Ascending aorta (tissue), 2 donors: Measurements from ENCODE around the gene SMAD9. TPM values are rescaled to one million over a fixed set of nuclear protein-coding genes. Genes with fewer than 3 reads are reported as not detected.
"Not testable (repeated sequence)": the region's sequence is repeated elsewhere in the genome, so short reads cannot be mapped to it uniquely, and the experiment has no call there.

Source experiments
- DNase-seq, 2 donors: peaks; one replicate each; pipeline ENCODE4 v3.0.0-alpha.2; 2019; ENCODE audit warnings: low spot score in 2 of 2
- H3K27ac ChIP-seq, 2 donors: fragments of 200-600 bp; sonication (generic); one replicate each; pipeline ENCODE4 v1.5.1; 2016 to 2017; ENCODE audit warnings: mild to moderate bottlenecking in 1 of 2
- H3K27me3 ChIP-seq: fragments of 200-600 bp; sonication (generic); one replicate; pipeline ENCODE4 v1.5.1; 2017
- H3K36me3 ChIP-seq, 2 donors: fragments of 200-600 bp; sonication (generic); one replicate each; pipeline ENCODE4 v1.5.1; 2016
- H3K4me1 ChIP-seq, 2 donors: fragments of 200-600 bp; sonication (generic); one replicate each; pipeline ENCODE4 v1.5.1; 2016 to 2017; ENCODE audit warnings: mild to moderate bottlenecking in 1 of 2
- H3K4me3 ChIP-seq, 2 donors: fragments of 200-600 bp; sonication (generic); one replicate each; pipeline ENCODE4 v1.5.1; 2016 to 2017; ENCODE audit warnings: mild to moderate bottlenecking in 1 of 2
- H3K9me3 ChIP-seq, 2 donors: fragments of 200-600 bp; sonication (generic); one replicate each; pipeline ENCODE4 v1.5.1; 2016
- intact Hi-C: fragments of 100-400 bp; cut with DNase I; formaldehyde crosslinking; loops from one replicate; pipeline ENCODE4 v1.15.1; 2023
- total RNA-seq: library from RNA; depleted of rRNA; stranded (reverse); fragments of >200 nt; gene quantifications from one replicate; pipeline ENCODE4 v1.1.0, GENCODE V29; 2016
- TF ChIP-seq, protein P1 (sequence below), 3 experiments: fragments of 200-600 bp in 2 of 3; fragments of 450-650 bp in 1 of 3; sonication (generic) in 2 of 3; IDR thresholded peaks; one replicate each; pipeline ENCODE4 v1.5.1; 2016 to 2019; ENCODE audit warnings: antibody characterized with exemption in 3 of 3, mild to moderate bottlenecking in 1 of 3, moderate library complexity in 1 of 3

Gene SMAD9
- total RNA-seq, 1 donor from 2014 or later, result 24.5 TPM

DNA sequence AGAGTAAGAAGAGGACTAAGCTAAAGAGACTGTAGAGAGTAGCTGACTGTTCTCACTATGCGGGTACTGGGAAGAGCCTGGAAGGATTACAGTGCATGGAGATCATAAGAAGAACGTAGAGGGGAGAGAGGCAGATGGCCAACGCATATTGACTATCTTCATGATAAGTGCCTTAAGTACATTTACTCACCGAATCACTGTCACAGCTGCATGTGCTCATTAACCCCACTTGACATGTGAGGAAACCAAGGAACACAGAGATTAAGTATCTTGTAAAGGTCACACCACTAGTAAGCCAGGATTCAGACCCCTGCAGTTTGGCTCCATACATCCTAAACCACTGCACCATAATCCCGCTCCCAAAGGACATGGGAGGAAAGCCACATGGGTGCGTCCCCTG, 34.1 kb downstream of the SMAD9 start:
- no peaks in the 10 kb centered on the region for H3K36me3 ChIP-seq
- intact Hi-C loops, result no loop called here
- H3K27me3 ChIP-seq, result no peaks in the 10 kb centered on the region
- no peak for DNase-seq
- TF ChIP-seq, protein P1, sequence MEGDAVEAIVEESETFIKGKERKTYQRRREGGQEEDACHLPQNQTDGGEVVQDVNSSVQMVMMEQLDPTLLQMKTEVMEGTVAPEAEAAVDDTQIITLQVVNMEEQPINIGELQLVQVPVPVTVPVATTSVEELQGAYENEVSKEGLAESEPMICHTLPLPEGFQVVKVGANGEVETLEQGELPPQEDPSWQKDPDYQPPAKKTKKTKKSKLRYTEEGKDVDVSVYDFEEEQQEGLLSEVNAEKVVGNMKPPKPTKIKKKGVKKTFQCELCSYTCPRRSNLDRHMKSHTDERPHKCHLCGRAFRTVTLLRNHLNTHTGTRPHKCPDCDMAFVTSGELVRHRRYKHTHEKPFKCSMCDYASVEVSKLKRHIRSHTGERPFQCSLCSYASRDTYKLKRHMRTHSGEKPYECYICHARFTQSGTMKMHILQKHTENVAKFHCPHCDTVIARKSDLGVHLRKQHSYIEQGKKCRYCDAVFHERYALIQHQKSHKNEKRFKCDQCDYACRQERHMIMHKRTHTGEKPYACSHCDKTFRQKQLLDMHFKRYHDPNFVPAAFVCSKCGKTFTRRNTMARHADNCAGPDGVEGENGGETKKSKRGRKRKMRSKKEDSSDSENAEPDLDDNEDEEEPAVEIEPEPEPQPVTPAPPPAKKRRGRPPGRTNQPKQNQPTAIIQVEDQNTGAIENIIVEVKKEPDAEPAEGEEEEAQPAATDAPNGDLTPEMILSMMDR (IDR thresholded peaks at IDR 0.05), result no peak
- no peak overlapping the region for H3K4me3 ChIP-seq
- H3K4me1 ChIP-seq, result peaks cover 0 to 15% of the 10 kb centered on the region in 2 donors
- no peaks in the 10 kb centered on the region for H3K9me3 ChIP-seq
- no peak overlapping the region for H3K27ac ChIP-seq

DNA sequence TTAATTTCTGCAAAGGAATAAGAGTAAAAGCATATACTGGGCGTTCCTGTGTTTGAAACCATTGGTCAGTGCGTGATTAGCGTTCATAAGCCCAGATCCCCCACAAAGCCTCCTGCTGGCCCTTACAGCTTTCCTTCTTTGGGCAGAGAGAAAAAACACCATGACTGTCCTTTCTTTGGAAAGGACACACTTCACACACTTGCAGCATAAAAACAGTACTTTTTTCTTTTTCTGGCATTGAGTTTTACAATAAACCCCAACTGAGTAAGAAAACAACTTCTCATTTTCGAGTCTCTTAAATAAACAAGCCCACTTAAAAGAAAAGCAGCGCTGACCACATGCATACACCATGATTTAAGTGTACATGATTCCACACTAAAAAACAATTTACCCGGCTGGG, 35.8 kb downstream of the SMAD9 start:
- DNase-seq, result no peak
- Histone ChIP-seq H3K4me3 (no peak overlapping the region), H3K27ac (no peak overlapping the region), H3K4me1 (peaks cover 0 to 17% of the 10 kb centered on the region in 2 donors), H3K27me3 (no peaks in the 10 kb centered on the region), H3K36me3 (peaks cover 3 to 5% of the 10 kb centered on the region in 2 donors), H3K9me3 (no peaks in the 10 kb centered on the region)
- TF ChIP-seq, protein P1 (IDR thresholded peaks at IDR 0.05), result no peak
- intact Hi-C loops, result loop anchor here (5.0 kb wide), 1 partner anchor 58 kb away; no protein-coding TSS in a partner anchor

DNA sequence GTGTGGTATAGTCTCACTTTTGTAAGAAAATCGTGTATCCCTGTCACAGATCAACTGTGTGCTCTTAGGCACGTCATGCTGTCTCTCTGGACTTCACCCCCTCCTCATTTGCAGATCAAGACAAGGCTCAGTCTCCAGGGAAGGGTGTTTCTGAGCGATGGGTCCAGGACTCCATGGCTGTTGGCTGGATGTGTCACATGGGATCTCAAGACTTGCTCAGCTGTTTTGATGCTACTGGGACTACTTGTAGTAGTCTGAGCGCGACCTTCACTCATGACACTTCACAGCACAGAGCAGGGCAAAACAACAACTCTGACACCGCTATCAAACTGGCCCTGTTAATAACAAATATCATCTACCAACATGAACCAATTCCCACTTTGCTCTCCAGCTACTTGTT, 36.2 kb downstream of the SMAD9 start:
- Histone ChIP-seq H3K27ac (no peak overlapping the region), H3K36me3 (peaks cover 5 to 9% of the 10 kb centered on the region in 2 donors), H3K4me3 (no peak overlapping the region), H3K4me1 (peaks cover 0 to 15% of the 10 kb centered on the region in 2 donors), H3K9me3 (no peaks in the 10 kb centered on the region), H3K27me3 (no peaks in the 10 kb centered on the region)
- DNase-seq, result no peak
- TF ChIP-seq, protein P1 (IDR thresholded peaks at IDR 0.05), result no peak
- intact Hi-C loops, result loop anchor here (5.0 kb wide), 1 partner anchor 58 kb away; no protein-coding TSS in a partner anchor

DNA sequence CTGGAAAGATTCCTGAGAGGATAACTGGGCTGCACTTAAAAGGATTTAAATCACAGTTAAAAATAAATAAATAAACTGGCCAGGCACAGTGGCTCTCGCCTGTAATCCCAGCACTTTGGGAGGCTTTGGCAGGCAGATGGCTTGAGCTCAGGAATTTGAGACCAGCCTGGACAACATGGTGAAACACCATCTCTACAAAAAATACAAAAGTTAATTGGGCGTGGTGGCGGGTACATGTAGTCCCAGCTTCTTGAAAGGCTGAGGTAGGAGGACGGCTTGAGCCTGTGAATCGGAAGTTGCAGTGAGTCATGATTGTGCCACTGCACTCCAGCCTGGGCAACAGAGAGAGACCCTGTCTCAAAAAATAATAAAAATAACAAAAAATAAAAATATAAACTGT, 36.6 kb downstream of the SMAD9 start:
- H3K27ac ChIP-seq, DNase-seq, H3K27me3 ChIP-seq, H3K4me3 ChIP-seq, H3K9me3 ChIP-seq: not testable (repeated sequence)
- Histone ChIP-seq H3K4me1 (peaks cover 0 to 12% of the 10 kb centered on the region in 2 donors), H3K36me3 (peaks cover 5 to 13% of the 10 kb centered on the region in 2 donors)
- intact Hi-C loops, result loop anchor here (5.0 kb wide), 1 partner anchor 59 kb away; no protein-coding TSS in a partner anchor

DNA sequence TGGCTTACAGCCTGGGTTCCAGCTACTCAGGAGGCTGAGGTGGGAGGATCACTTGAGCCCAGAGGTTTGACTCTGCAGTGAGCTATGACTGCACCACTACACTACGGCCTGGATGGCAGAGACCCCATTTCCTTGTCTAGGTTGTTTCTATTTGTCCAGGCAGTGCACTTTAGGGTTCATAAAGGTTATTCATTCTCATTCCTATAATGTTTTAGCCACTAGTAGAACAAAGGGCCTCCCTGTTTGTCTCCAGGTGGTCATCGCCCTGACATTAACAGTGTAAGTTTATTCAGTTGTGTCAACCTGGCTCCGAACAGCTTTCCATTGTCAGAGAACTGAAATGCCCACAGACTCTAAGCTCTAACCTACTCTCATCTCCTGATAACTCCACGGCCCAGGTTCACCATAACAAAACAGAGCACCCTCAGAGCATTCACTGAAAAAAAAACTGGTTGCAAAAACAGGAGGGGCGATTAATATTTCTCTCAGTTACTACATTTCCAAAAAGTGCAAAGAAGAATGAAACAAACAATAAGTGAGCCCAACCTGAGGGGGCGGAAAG, 37.1 kb downstream of the SMAD9 start:
- intact Hi-C loops, result loop anchor here (5.0 kb wide), 1 partner anchor 59 kb away; no protein-coding TSS in a partner anchor
- Histone ChIP-seq H3K4me1 (peaks cover 0 to 12% of the 10 kb centered on the region in 2 donors), H3K9me3 (no peaks in the 10 kb centered on the region), H3K36me3 (peaks cover 5 to 18% of the 10 kb centered on the region in 2 donors), H3K4me3 (no peak overlapping the region), H3K27ac (no peak overlapping the region), H3K27me3 (no peaks in the 10 kb centered on the region)
- DNase-seq, result no peak
- TF ChIP-seq, protein P1 (IDR thresholded peaks at IDR 0.05), result no peak

DNA sequence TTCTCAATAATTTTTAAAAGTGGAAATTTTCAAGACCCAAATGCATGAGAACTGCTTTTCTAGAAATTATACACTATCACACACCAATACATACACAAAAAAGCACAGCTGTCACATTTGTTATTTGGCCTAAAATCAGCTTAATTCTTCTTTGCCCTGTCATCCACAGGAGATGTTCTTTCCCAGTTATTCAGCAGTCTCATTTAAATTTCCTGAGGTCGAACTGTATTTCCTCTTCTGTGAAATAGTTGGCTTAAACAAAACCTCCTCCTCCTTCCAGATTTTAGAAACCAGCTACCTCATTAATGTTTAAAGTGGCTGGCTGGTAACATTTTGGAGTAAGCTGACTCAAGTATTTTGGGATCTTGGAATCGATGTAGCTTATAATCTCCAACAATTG, 39.1 kb downstream of the SMAD9 start:
- no peaks in the 10 kb centered on the region for H3K9me3 ChIP-seq
- DNase-seq, result no peak
- TF ChIP-seq, protein P1 (IDR thresholded peaks at IDR 0.05), result no peak
- no peak overlapping the region for H3K4me3 ChIP-seq
- peaks cover 0 to 9% of the 10 kb centered on the region in 2 donors for H3K4me1 ChIP-seq
- H3K36me3 ChIP-seq, result peaks cover 5 to 27% of the 10 kb centered on the region in 2 donors
- intact Hi-C loops, result loop anchor here (5.0 kb wide), 1 partner anchor 61 kb away; no protein-coding TSS in a partner anchor
- no peak overlapping the region for H3K27ac ChIP-seq
- no peaks in the 10 kb centered on the region for H3K27me3 ChIP-seq
